PC-3 (cell line): ENCODE measurements around the gene P4HB. TPM values are rescaled to one million over a fixed set of nuclear protein-coding genes. Genes with fewer than 3 reads are reported as not detected.

ENCODE experiments used
- ATAC-seq: fragments of 200-7000 bp; cut with Tn5 transposase; 2 replicates; pipeline ENCODE4 v1.9.1; 2020; ENCODE audit warnings: mild to moderate bottlenecking, moderate library complexity
- BruUV-seq: library from RNA; stranded (reverse); fragments of 400-500 nt; replicated peaks from 2 replicates; lab custom pipeline; 2021; lab: Mats Ljungman, UMichigan
- CTCF ChIA-PET: fragments of 300-600 bp; sonication (Branson Sonifier 250); formaldehyde crosslinking; loops from one replicate; lab custom pipeline; 2022; ENCODE audit warnings: antibody characterized with exemption; lab: Charles Lee
- POLR2A ChIA-PET: fragments of 300-600 bp; sonication (Branson Sonifier 250); formaldehyde crosslinking; loops from one replicate; lab custom pipeline; 2022; ENCODE audit warnings: antibody characterized with exemption; ENCODE audit not compliant: unreplicated experiment; lab: Charles Lee
- DNase-seq: peaks from one replicate; pipeline ENCODE4 v3.0.0-alpha.2; 2015
- H2AFZ ChIP-seq: fragments of 300-600 bp; sonication (generic); 2 replicates; pipeline ENCODE4 v1.6.0; 2016; ENCODE audit warnings: antibody characterized with exemption, low read length
- H3F3A ChIP-seq: fragments of 300-600 bp; sonication (generic); one replicate; pipeline ENCODE4 v1.6.0; 2017; ENCODE audit warnings: antibody characterized with exemption, low read length, control low read depth, mild to moderate bottlenecking; ENCODE audit not compliant: unreplicated experiment
- H3K27ac ChIP-seq: fragments of 300-600 bp; sonication (generic); 2 replicates; pipeline ENCODE4 v1.5.1; 2016; ENCODE audit warnings: mild to moderate bottlenecking, low read length
- H3K27me3 ChIP-seq: fragments of 300-600 bp; sonication (generic); 2 replicates; pipeline ENCODE4 v1.6.1; 2016; ENCODE audit warnings: low read length, mixed read lengths
- H3K36me3 ChIP-seq: fragments of 300-600 bp; sonication (generic); 2 replicates; pipeline ENCODE4 v1.6.1; 2016; ENCODE audit warnings: low read depth, mixed run types, low read length, mixed read lengths
- H3K4me1 ChIP-seq: fragments of 300-600 bp; sonication (generic); 2 replicates; pipeline ENCODE4 v1.5.1; 2016; ENCODE audit warnings: low read length; ENCODE audit not compliant: insufficient read depth
- H3K4me2 ChIP-seq: fragments of 300-600 bp; sonication (generic); 2 replicates; pipeline ENCODE4 v1.6.0; 2016; ENCODE audit warnings: low read length
- H3K4me3 ChIP-seq: fragments of 300-600 bp; sonication (generic); 2 replicates; pipeline ENCODE4 v1.5.1; 2016; ENCODE audit warnings: mild to moderate bottlenecking, low read length, mixed read lengths
- H3K79me2 ChIP-seq: fragments of 300-600 bp; sonication (generic); 2 replicates; pipeline ENCODE4 v1.6.1; 2017; ENCODE audit warnings: low read length, mixed read lengths
- H3K9ac ChIP-seq: fragments of 300-600 bp; sonication (generic); 2 replicates; pipeline ENCODE4 v1.6.0; 2016; ENCODE audit warnings: mild to moderate bottlenecking, low read length
- H3K9me2 ChIP-seq: fragments of 300-600 bp; sonication (generic); replicated peaks from 2 replicates; pipeline ENCODE4 v1.6.1; 2016; ENCODE audit warnings: mixed run types, low read length, mixed read lengths
- H3K9me3 ChIP-seq: fragments of 300-600 bp; sonication (generic); 2 replicates; pipeline ENCODE4 v1.6.1; 2016; ENCODE audit warnings: low read length, mixed read lengths
- H4K20me1 ChIP-seq: fragments of 300-600 bp; sonication (generic); 2 replicates; pipeline ENCODE4 v1.6.1; 2016; ENCODE audit warnings: low read length, mixed read lengths
- CTCF ChIP-seq: fragments of 300-600 bp; sonication (generic); conservative IDR thresholded peaks from 2 replicates; pipeline ENCODE4 v1.5.1; 2017; ENCODE audit warnings: antibody characterized with exemption, low read depth, mild to moderate bottlenecking, low read length
- EZH2 ChIP-seq: fragments of 300-600 bp; sonication (generic); IDR thresholded peaks from one replicate; pipeline ENCODE4 v1.6.1; 2017; ENCODE audit warnings: antibody characterized with exemption, mild to moderate bottlenecking, low read length; ENCODE audit not compliant: unreplicated experiment
- EZH2phosphoT487 ChIP-seq: fragments of 300-600 bp; sonication (generic); IDR thresholded peaks from 2 replicates; pipeline ENCODE4 v1.6.1; 2018; ENCODE audit warnings: mild to moderate bottlenecking, antibody characterized with exemption, low read length, borderline replicate concordance
- intact Hi-C: fragments of 100-400 bp; cut with micrococcal nuclease; formaldehyde crosslinking; loops from 2 replicates; pipeline ENCODE4 v1.9.0; 2023
- total RNA-seq: library from RNA; depleted of rRNA; stranded (reverse); fragments of >200 nt; gene quantifications from 2 replicates; pipeline ENCODE4 v1.2.3, GENCODE V29; 2014

The P4HB gene
- total RNA-seq, 1 experiment from 2014 or later: 1,089 TPM

GRCh38 chr17:81858170-81858966 is 2.0 kb downstream of the P4HB start:
- H3K36me3 ChIP-seq: peaks cover 32% of the 10 kb centered on the region
- peak overlapping the region; percentile 78 for H3K4me3 ChIP-seq
- H3K27me3 ChIP-seq: no peaks in the 10 kb centered on the region
- peaks cover 37% of the 10 kb centered on the region for H4K20me1 ChIP-seq
- no peaks in the 10 kb centered on the region for H3F3A ChIP-seq
- no peaks in the 10 kb centered on the region for H3K9me3 ChIP-seq
- peak overlapping the region; percentile 98 for H3K9ac ChIP-seq
- intact Hi-C loops: no loop called here
- no peak for ATAC-seq
- H3K79me2 ChIP-seq: peaks cover 91% of the 10 kb centered on the region
- ChIA-PET CTCF (interaction anchor here (0.5 to 0.6 kb wide), 2 partner anchors 38 to 183 kb away, joined by 3 to 4 read pairs; no protein-coding TSS in a partner anchor), POLR2A (interaction anchor here (0.7 kb wide), 1 partner anchor 844 kb away, joined by 3 read pairs; no protein-coding TSS in a partner anchor)
- no peak for TF ChIP-seq CTCF
- TF ChIP-seq EZH2: no peak
- H2AFZ ChIP-seq: no peak overlapping the region
- H3K4me1 ChIP-seq: peaks cover 35% of the 10 kb centered on the region
- BruUV-seq: no TSS peak
- DNase-seq: peak; percentile 54
- H3K9me2 ChIP-seq: no peaks in the 10 kb centered on the region
- H3K4me2 ChIP-seq: peak overlapping the region; percentile 95
- 0 out of 2 replicates have a peak overlapping the region, but pooled peaks have one; percentile 3 for H3K27ac ChIP-seq

GRCh38 chr17:81854974-81855774 is 5.2 kb downstream of the P4HB start:
- no peak overlapping the region for H3K27ac ChIP-seq
- intact Hi-C loops: no loop called here
- POLR2A ChIA-PET: no interaction called here
- H3K36me3 ChIP-seq: peaks cover 49% of the 10 kb centered on the region
- ATAC-seq (peak; percentile 14; the same call in 1 of the 2 replicates), DNase-seq (peak; percentile 57)
- no peaks in the 10 kb centered on the region for H3F3A ChIP-seq
- H3K4me1 ChIP-seq: peaks cover 26% of the 10 kb centered on the region
- H3K9me3 ChIP-seq: no peaks in the 10 kb centered on the region
- no peak overlapping the region for H3K4me3 ChIP-seq
- TF ChIP-seq EZH2: no peak
- TF ChIP-seq EZH2phosphoT487: no peak
- peak; percentile 49; the same call in 1 of the 2 replicates for TF ChIP-seq CTCF
- peaks cover 52% of the 10 kb centered on the region for H4K20me1 ChIP-seq
- H3K9me2 ChIP-seq: no peaks in the 10 kb centered on the region
- H3K79me2 ChIP-seq: peaks cover 91% of the 10 kb centered on the region
- no TSS peak for BruUV-seq
- no peaks in the 10 kb centered on the region for H3K27me3 ChIP-seq
- H2AFZ ChIP-seq: no peak overlapping the region
- H3K9ac ChIP-seq: no peak overlapping the region
- H3K4me2 ChIP-seq: no peak overlapping the region
- CTCF ChIA-PET: interaction anchor here (0.6 kb wide), 1 partner anchor 120 kb away, joined by 10 read pairs; no protein-coding TSS in a partner anchor
